ENCODE results near the gene NR3C1.

Gene NR3C1

DNA sequence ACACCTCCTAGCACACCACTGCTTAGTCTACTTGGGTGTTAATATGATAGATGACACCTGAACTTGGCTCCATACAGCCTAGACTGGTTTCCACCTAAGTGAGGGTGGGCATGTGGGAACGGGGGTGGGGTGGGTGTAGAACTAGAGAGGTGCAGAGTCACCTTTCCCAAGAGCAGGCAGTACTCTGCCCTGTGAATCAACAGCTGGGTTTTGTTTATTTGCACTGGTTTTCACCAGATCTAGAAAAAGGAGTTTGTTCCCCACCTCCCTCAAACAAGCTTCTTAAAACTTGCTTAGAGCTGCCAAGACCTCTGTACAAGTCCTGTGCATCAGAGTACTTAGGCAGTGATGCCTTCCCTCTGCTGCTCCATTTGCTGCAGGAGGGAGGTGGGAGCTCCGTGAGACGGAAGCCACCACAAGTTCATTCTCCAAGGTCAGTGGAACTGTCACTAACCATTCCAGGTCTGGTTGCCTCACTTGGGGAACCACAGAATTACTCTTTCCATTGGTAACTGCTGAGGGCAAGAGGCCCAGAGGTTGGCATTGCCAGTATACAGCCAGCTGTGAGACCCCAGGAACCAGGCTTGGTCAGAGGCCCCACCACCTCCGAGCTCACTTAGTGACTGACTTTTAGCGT lies 163.5 kb downstream of the NR3C1 start:
- H3K36me3 ChIP-seq (ENCODE audit: insufficient read depth, low read length) = no peaks in the 10 kb centered on the region
- no peaks in the 10 kb centered on the region for H3K4me1 ChIP-seq (ENCODE audit: insufficient read depth, low read length)
- H3K27me3 ChIP-seq (ENCODE audit: insufficient read depth, low read length) = no peaks in the 10 kb centered on the region
- no peak overlapping the region for H3K4me3 ChIP-seq (ENCODE audit: low read length)
- H3K9me3 ChIP-seq (ENCODE audit: low read length) = no peaks in the 10 kb centered on the region
- no peak overlapping the region for H2AFZ ChIP-seq (ENCODE audit: low read depth, low read length)

DNA sequence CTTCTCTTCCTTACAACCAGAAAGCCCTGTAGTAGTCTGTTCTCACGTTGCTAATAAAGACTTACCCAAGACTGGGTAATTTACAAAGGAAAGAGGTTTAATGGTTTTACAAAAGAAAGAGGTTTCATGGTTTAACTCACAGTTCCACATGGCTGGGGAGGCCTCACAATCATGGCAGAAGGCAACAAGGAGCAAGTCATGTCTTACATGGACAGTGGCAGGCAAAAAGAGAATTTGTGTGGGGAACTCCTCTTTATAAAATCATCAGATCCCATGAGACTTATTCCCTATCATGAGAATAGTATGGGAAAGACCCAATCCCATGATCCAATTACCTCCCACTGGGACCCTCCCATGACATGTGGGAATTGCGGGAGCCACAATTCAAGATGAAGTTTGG lies 164.9 kb downstream of the NR3C1 start:
- Histone ChIP-seq H3K4me1 (ENCODE audit: insufficient read depth, low read length) (no peaks in the 10 kb centered on the region), H2AFZ (ENCODE audit: low read depth, low read length) (no peak overlapping the region), H3K9me3 (ENCODE audit: low read length) (no peaks in the 10 kb centered on the region), H3K27me3 (ENCODE audit: insufficient read depth, low read length) (no peaks in the 10 kb centered on the region), H3K4me3 (ENCODE audit: low read length) (no peak overlapping the region), H3K36me3 (ENCODE audit: insufficient read depth, low read length) (no peaks in the 10 kb centered on the region)

DNA sequence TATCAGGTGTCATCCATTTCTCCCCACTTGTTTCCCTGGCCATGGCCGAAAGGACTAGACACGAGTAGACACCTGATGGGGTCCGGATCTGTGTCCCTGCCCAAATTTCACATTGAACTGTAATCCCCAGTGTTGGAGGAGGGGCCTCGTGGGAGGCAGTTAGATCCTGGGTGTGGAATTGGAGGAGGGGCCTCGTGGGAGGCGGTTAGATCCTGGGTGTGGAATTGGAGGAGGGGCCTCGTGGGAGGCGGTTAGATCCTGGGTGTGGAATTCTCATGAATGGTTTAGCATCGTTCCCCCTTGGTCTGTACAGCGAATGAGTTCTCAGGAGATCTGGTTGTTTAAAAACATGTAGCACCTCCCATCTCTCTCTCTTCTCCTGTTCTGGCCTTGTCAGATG lies 165.8 kb downstream of the NR3C1 start:
- H2AFZ ChIP-seq (ENCODE audit: low read depth, low read length) = no peak overlapping the region
- no peaks in the 10 kb centered on the region for H3K4me1 ChIP-seq (ENCODE audit: insufficient read depth, low read length)
- no peak overlapping the region for H3K4me3 ChIP-seq (ENCODE audit: low read length)
- no peaks in the 10 kb centered on the region for H3K27me3 ChIP-seq (ENCODE audit: insufficient read depth, low read length)
- no peaks in the 10 kb centered on the region for H3K9me3 ChIP-seq (ENCODE audit: low read length)
- no peaks in the 10 kb centered on the region for H3K36me3 ChIP-seq (ENCODE audit: insufficient read depth, low read length)

DNA sequence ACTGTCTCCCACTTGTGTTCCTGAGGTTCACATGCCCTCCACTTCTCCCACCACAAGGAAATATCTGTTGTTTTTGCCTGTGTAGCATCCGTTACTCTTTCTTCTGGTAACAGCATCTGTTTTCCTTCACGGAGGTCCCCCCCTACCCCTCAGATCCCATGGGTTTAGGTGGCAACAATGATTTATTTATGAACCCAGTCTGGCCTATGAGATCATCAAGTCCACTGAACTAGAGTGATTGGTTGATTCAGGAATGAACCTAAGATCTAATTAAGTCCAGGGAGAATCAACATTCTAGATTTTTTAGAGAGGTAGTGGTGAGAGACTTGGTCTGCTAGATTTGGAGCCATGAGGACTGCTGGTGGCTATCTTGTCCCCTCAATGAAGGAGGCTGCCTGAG lies 166.8 kb downstream of the NR3C1 start:
- no peak overlapping the region for H3K4me3 ChIP-seq (ENCODE audit: low read length)
- H3K9me3 ChIP-seq (ENCODE audit: low read length) = no peaks in the 10 kb centered on the region
- no peaks in the 10 kb centered on the region for H3K27me3 ChIP-seq (ENCODE audit: insufficient read depth, low read length)
- H3K36me3 ChIP-seq (ENCODE audit: insufficient read depth, low read length) = no peaks in the 10 kb centered on the region
- no peak overlapping the region for H2AFZ ChIP-seq (ENCODE audit: low read depth, low read length)
- no peaks in the 10 kb centered on the region for H3K4me1 ChIP-seq (ENCODE audit: insufficient read depth, low read length)

DNA sequence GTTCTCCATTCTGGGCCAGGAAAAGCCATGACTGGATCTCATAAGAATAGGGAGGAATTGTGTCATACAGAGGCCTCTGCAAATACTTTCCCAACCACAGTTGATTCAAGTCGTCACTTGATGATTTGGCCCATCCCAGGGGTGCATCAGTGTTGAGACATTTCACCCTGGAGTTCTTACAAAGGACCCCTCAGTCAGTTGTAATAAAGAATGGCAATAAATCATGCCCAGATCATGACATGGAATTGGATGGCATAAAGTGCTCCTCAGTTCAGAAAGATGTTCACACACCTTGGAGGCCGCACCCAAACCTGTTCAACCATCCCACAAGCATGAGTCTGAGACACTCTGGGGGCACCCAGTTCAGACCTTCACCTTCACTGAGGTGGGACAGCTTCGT lies 168.1 kb downstream of the NR3C1 start:
- Histone ChIP-seq H3K9me3 (ENCODE audit: low read length) (no peaks in the 10 kb centered on the region), H3K36me3 (ENCODE audit: insufficient read depth, low read length) (no peaks in the 10 kb centered on the region), H3K4me3 (ENCODE audit: low read length) (no peak overlapping the region), H3K27me3 (ENCODE audit: insufficient read depth, low read length) (no peaks in the 10 kb centered on the region), H2AFZ (ENCODE audit: low read depth, low read length) (no peak overlapping the region), H3K4me1 (ENCODE audit: insufficient read depth, low read length) (no peaks in the 10 kb centered on the region)

DNA sequence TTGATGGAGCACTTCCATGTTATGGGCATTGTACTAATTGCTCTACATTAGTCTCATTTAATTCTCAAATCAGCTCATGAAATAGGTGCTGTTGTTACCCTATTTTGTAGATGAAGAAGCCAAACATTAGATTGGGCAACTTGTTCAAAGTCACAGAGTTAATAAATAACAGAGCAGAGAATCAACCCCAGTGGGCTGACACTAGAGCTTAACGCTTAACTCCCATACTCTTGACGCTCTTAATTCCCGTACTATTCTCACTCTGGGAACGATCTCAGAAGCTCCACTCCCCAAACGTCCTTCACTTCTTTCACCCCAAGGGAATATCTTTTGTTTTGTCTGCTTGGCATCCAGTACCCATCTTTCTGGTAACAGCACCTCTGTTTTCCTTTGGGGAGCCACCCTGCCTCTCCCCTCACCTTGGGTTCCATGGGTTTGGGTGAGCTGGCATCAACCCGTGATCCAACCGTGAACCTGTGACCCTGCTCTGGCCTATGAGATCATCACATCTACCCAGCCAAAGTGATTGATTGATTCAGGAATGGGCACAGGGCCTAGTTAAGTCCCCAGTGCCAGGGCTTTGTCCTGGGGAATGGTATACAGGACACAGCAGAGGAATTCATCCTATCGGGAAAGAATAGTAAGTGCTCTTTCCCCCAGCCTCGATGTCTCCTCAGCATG lies 169.2 kb downstream of the NR3C1 start:
- Histone ChIP-seq H3K9me3 (ENCODE audit: low read length) (no peaks in the 10 kb centered on the region), H3K27me3 (ENCODE audit: insufficient read depth, low read length) (no peaks in the 10 kb centered on the region), H2AFZ (ENCODE audit: low read depth, low read length) (no peak overlapping the region), H3K4me1 (ENCODE audit: insufficient read depth, low read length) (no peaks in the 10 kb centered on the region), H3K4me3 (ENCODE audit: low read length) (no peak overlapping the region), H3K36me3 (ENCODE audit: insufficient read depth, low read length) (no peaks in the 10 kb centered on the region)

DNA sequence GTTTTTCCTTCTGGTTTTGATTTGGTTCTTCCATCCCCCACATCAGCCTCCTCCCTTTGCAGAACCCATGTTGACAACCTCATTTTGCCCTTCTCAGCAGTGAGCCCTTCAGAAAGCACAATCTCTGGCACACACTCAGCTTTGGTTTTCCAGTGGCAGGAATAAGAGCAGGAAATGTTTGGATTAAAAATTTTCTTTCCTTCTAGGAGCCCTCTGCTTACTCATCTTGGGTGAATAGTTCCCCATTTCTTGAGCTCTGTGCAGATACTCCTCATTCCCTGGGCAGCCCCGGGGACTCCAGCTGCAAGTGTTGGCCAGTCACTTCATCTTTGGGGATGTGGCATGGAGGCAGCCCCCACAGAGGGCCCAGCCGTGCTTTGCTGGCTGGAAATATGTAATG lies 170.5 kb downstream of the NR3C1 start:
- Histone ChIP-seq H3K9me3 (ENCODE audit: low read length) (no peaks in the 10 kb centered on the region), H3K4me3 (ENCODE audit: low read length) (no peak overlapping the region), H3K27me3 (ENCODE audit: insufficient read depth, low read length) (no peaks in the 10 kb centered on the region), H3K36me3 (ENCODE audit: insufficient read depth, low read length) (no peaks in the 10 kb centered on the region), H2AFZ (ENCODE audit: low read depth, low read length) (no peak overlapping the region), H3K4me1 (ENCODE audit: insufficient read depth, low read length) (no peaks in the 10 kb centered on the region)

DNA sequence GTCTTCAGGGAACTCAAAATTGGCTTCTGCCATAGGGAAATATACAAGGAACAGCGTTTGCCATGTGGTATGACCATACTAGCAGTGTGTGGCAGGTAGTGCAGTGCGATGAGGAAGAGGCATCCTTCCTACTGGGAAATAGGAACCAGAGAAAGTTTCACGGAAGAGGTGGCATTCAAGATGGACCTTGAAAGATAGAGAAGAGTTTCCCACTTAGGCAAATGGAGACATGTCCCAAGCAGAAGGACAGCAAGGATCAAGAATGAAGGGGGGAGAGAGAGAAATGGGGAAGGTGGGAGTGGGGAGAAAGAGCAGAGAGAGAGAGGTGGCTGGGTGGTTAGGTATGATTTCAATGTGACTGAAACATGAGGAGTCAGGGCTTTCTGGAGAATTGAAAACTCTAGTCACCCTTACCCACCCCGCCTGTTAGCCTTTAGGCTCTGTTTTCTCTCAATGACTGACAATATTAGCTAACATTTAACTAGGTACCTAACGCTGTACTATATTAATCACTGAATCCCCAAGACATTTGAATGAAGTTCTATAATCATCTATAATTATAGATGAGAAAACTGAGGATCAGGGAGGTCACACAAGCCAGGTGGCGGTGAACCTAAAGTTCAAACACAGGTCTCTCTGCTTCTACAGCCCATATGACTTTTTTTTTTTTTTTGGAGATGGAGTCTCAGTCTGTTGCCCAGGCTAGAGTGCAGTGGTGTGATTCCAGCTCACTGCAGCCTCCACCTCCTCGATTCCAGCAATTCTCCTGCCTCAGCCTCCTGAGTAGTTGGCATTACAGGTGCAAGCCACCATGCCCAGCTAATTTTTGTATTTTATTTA lies 171.3 kb downstream of the NR3C1 start:
- H2AFZ ChIP-seq (ENCODE audit: low read depth, low read length) = no peak overlapping the region
- H3K36me3 ChIP-seq (ENCODE audit: insufficient read depth, low read length) = no peaks in the 10 kb centered on the region
- no peaks in the 10 kb centered on the region for H3K9me3 ChIP-seq (ENCODE audit: low read length)
- H3K4me3 ChIP-seq (ENCODE audit: low read length) = no peak overlapping the region
- no peaks in the 10 kb centered on the region for H3K4me1 ChIP-seq (ENCODE audit: insufficient read depth, low read length)
- H3K27me3 ChIP-seq (ENCODE audit: insufficient read depth, low read length) = no peaks in the 10 kb centered on the region

DNA sequence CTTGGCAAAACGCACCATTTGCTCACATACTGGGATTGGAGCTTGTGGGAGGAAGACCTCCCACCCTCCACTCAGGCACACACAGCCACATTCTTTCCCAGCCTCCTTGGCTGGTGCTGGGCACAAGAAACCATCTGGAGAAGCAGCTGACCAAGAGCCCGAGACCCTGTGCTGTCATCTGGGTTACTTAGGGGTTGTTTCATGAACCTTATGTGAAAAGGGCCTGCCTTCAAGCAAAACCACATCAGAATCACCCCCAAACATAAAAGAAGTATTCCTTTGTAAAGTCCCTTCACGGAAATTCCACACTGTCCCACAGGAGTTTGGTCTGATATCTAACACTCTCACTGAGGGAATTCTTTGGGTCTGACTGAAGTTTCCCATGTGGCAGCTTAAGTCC lies 172.1 kb downstream of the NR3C1 start:
- no peak overlapping the region for H3K4me3 ChIP-seq (ENCODE audit: low read length)
- H2AFZ ChIP-seq (ENCODE audit: low read depth, low read length) = no peak overlapping the region
- H3K36me3 ChIP-seq (ENCODE audit: insufficient read depth, low read length) = no peaks in the 10 kb centered on the region
- H3K27me3 ChIP-seq (ENCODE audit: insufficient read depth, low read length) = no peaks in the 10 kb centered on the region
- no peaks in the 10 kb centered on the region for H3K4me1 ChIP-seq (ENCODE audit: insufficient read depth, low read length)
- no peaks in the 10 kb centered on the region for H3K9me3 ChIP-seq (ENCODE audit: low read length)

DNA sequence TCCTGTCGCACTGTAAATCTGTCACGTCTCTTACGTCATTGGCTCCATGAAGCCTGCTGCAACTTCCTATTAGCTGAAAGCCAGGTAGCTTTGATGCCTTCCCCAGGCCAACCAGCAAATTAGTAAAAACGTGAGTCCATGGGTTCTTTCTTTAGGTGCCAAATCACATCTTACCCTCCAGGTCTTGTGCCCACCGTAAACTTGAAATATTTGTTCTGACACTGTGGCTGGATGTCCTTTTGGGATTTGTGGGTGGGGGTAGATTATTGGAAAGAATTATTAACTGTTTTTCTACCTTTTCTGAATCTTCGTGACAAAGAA lies 172.8 kb downstream of the NR3C1 start:
- Histone ChIP-seq H2AFZ (ENCODE audit: low read depth, low read length) (no peak overlapping the region), H3K9me3 (ENCODE audit: low read length) (no peaks in the 10 kb centered on the region), H3K4me3 (ENCODE audit: low read length) (no peak overlapping the region), H3K4me1 (ENCODE audit: insufficient read depth, low read length) (no peaks in the 10 kb centered on the region), H3K27me3 (ENCODE audit: insufficient read depth, low read length) (no peaks in the 10 kb centered on the region), H3K36me3 (ENCODE audit: insufficient read depth, low read length) (no peaks in the 10 kb centered on the region)

DNA sequence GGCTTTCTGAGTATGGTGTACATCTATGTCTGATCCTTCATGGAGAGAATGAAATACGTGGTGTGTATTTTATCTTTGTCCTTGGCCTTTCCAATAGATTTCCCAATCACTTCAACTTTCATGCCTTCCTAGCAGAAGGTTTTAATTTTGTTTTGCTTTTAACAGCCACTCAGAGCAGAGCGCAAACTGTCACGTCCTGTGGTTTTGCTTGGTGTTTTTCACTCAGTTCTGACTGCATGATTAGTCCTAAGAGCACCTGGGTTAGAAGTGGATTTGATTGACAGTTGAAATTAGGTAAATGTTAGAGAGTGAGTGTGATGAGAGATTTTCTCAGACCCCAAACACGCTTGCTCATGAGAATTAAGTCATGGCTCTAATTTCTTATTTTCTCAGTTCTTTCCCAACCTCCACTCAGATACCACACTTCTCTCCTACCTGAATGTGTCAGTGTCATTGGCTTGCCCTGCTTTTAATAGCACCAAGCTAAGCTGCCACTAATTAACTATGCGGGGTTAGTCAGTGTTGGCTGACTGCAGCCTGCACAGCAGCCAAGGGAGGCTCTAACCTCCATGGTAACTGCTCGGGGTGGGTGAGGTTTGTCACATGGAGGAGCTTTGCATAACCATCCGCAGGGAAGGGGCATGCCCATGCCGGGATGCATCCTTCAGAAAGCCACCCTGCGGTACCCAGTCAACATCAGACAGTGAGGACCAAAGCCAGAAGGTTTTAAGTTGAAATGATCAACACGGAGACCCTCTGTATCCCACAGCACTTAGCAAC lies 173.4 kb downstream of the NR3C1 start:
- no peaks in the 10 kb centered on the region for H3K4me1 ChIP-seq (ENCODE audit: insufficient read depth, low read length)
- H3K4me3 ChIP-seq (ENCODE audit: low read length) = no peak overlapping the region
- no peaks in the 10 kb centered on the region for H3K9me3 ChIP-seq (ENCODE audit: low read length)
- no peaks in the 10 kb centered on the region for H3K36me3 ChIP-seq (ENCODE audit: insufficient read depth, low read length)
- H2AFZ ChIP-seq (ENCODE audit: low read depth, low read length) = no peak overlapping the region
- no peaks in the 10 kb centered on the region for H3K27me3 ChIP-seq (ENCODE audit: insufficient read depth, low read length)

DNA sequence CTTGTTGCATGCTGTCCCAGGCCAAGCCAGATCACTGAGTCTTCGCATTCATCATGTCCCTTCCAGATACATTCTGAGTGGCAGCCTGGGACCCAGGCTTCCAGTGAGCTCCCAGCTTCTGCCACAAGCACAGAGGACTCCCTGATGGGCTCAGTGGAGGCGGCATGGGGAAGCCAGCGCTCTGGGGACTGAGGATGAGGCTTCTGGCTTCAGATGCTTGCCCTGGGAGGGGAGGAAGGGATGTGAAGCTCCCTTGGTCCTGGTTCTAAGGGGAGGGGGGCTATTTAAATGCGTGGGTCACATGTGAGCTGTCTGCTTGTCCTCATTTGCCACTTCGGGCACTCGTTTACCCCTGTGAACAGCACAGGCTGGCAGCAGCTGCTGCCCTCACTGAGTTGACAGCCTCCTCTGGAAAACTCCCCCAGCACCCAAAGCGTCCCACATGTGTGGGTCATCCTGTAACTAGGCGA lies 174.0 kb downstream of the NR3C1 start:
- no peak overlapping the region for H3K4me3 ChIP-seq (ENCODE audit: low read length)
- no peaks in the 10 kb centered on the region for H3K9me3 ChIP-seq (ENCODE audit: low read length)
- no peaks in the 10 kb centered on the region for H3K36me3 ChIP-seq (ENCODE audit: insufficient read depth, low read length)
- no peak overlapping the region for H2AFZ ChIP-seq (ENCODE audit: low read depth, low read length)
- H3K27me3 ChIP-seq (ENCODE audit: insufficient read depth, low read length) = no peaks in the 10 kb centered on the region
- no peaks in the 10 kb centered on the region for H3K4me1 ChIP-seq (ENCODE audit: insufficient read depth, low read length)

Measured in neuron (in vitro differentiated cells).